ENCODE measurements around the gene ZNF200.

The ZNF200 gene, protein sequence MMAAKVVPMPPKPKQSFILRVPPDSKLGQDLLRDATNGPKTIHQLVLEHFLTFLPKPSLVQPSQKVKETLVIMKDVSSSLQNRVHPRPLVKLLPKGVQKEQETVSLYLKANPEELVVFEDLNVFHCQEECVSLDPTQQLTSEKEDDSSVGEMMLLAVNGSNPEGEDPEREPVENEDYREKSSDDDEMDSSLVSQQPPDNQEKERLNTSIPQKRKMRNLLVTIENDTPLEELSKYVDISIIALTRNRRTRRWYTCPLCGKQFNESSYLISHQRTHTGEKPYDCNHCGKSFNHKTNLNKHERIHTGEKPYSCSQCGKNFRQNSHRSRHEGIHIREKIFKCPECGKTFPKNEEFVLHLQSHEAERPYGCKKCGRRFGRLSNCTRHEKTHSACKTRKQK

GRCh38 chr16:3234857-3235561 is at the start of gene ZNF200:
Gene ZNF200 (minus strand): TSS chr16:3235158. CDS start chr16:3233755, 1,403 bp downstream.
- H3K4me1 ChIP-seq (ENCODE audit: low read length), result no peaks in the 10 kb centered on the region
- H3K36me3 ChIP-seq (replicated peaks; ENCODE audit: insufficient read depth, low read length), result peaks cover 21% of the 10 kb centered on the region; the same call in 1 of the 2 replicates
- H3K27me3 ChIP-seq (replicated peaks; ENCODE audit: insufficient read depth, low read length), result peaks cover 7% of the 10 kb centered on the region
- peak within 1 kb of the TSS; percentile 94 for H3K9ac ChIP-seq (ENCODE audit: low read length)
- peak; percentile 96 for DNase-seq
- no peaks in the 10 kb centered on the region for H3K9me3 ChIP-seq (replicated peaks; ENCODE audit: insufficient read depth, low read length)
- H3K4me3 ChIP-seq (ENCODE audit: low read length), result peak within 1 kb of the TSS; percentile 99
- peaks cover 14% of the 10 kb centered on the region for H3K79me2 ChIP-seq (ENCODE audit: low read length)
- peak within 1 kb of the TSS; percentile 95 for H2AFZ ChIP-seq (ENCODE audit: low read length)
- peaks cover 6% of the 10 kb centered on the region for H3F3A ChIP-seq (ENCODE audit: insufficient read depth, low read length)
- H3K9me2 ChIP-seq (replicated peaks; ENCODE audit: insufficient read depth, low read length), result no peaks in the 10 kb centered on the region
- H3K4me2 ChIP-seq (ENCODE audit: low read depth, low read length), result peak within 1 kb of the TSS; percentile 98
- H4K20me1 ChIP-seq (ENCODE audit: insufficient read depth, low read length), result no peaks in the 10 kb centered on the region
- H3K27ac ChIP-seq (ENCODE audit: low read length), result peak within 1 kb of the TSS; percentile 85
- TF ChIP-seq, protein P1, sequence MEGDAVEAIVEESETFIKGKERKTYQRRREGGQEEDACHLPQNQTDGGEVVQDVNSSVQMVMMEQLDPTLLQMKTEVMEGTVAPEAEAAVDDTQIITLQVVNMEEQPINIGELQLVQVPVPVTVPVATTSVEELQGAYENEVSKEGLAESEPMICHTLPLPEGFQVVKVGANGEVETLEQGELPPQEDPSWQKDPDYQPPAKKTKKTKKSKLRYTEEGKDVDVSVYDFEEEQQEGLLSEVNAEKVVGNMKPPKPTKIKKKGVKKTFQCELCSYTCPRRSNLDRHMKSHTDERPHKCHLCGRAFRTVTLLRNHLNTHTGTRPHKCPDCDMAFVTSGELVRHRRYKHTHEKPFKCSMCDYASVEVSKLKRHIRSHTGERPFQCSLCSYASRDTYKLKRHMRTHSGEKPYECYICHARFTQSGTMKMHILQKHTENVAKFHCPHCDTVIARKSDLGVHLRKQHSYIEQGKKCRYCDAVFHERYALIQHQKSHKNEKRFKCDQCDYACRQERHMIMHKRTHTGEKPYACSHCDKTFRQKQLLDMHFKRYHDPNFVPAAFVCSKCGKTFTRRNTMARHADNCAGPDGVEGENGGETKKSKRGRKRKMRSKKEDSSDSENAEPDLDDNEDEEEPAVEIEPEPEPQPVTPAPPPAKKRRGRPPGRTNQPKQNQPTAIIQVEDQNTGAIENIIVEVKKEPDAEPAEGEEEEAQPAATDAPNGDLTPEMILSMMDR (IDR thresholded peaks at IDR 0.05; ENCODE audit: low read length), result no peak
- no peak for TF ChIP-seq EZH2phosphoT487 (IDR thresholded peaks at IDR 0.05; ENCODE audit: low read length)
- TF ChIP-seq EZH2 (optimal IDR thresholded peaks at IDR 0.05; ENCODE audit: low read depth, low read length), result no peak

DNA sequence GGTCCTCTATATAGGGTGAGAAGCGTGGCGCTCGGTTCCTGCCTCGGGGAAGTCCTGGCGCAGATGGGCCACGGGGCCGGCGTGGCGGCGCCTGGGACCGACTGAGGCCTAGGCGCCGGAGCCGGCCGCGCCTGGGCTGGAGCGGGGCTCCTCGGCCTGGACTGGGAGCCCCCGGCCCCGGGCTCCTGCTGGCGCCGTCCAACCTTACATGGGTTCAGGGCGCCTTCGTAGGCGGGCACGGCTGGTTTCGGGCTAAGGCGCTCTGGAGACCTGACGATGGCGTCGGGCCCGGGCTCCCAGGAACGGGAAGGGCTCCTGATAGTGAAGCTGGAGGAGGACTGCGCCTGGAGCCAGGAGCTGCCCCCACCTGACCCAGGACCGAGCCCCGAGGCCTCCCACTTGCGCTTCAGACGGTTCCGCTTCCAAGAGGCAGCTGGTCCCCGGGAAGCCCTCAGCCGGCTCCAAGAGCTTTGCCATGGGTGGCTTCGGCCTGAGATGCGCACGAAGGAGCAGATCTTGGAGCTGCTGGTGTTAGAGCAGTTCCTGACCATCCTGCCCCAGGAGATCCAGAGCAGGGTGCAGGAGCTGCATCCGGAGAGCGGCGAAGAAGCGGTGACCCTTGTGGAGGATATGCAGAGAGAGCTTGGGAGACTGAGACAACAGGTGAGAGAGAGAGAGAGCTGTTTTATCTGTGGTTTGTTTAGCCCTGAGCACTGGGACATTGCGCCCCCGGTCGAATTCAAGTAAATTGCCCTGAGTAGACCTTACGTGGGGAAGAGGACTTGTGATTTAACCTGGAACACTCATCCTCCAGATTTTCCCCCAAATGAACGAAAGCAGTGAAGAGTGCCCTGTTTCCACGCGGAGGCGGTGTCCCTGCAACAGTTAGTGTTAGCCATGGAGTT is 48.8 kb upstream of the ZNF200 start:
- peak overlapping the region; percentile 83 for H2AFZ ChIP-seq (ENCODE audit: low read length)
- peaks cover 29% of the 10 kb centered on the region for H3K79me2 ChIP-seq (ENCODE audit: low read length)
- TF ChIP-seq EZH2phosphoT487 (IDR thresholded peaks at IDR 0.05; ENCODE audit: low read length), result no peak

GRCh38 chr16:3282730-3283542 is 48.0 kb upstream of the ZNF200 start, which contains the start of gene ZNF263:
Gene ZNF263 (plus strand): TSS chr16:3283491. CDS start chr16:3283819, 328 bp downstream.
- peaks cover 8% of the 10 kb centered on the region; the same call in 1 of the 2 replicates for H3K27me3 ChIP-seq (replicated peaks; ENCODE audit: insufficient read depth, low read length)
- peak within 1 kb of the TSS; percentile 80 for H3K9ac ChIP-seq (ENCODE audit: low read length)
- peaks cover 29% of the 10 kb centered on the region for H3K79me2 ChIP-seq (ENCODE audit: low read length)
- no peaks in the 10 kb centered on the region for H3F3A ChIP-seq (ENCODE audit: insufficient read depth, low read length)
- no peaks in the 10 kb centered on the region for H3K9me2 ChIP-seq (replicated peaks; ENCODE audit: insufficient read depth, low read length)
- peak within 1 kb of the TSS; percentile 83 for H2AFZ ChIP-seq (ENCODE audit: low read length)
- peak within 1 kb of the TSS; percentile 92 for H3K4me2 ChIP-seq (ENCODE audit: low read depth, low read length)
- peak within 1 kb of the TSS; percentile 90 for H3K27ac ChIP-seq (ENCODE audit: low read length)
- no peaks in the 10 kb centered on the region for H3K9me3 ChIP-seq (replicated peaks; ENCODE audit: insufficient read depth, low read length)
- no peaks in the 10 kb centered on the region for H4K20me1 ChIP-seq (ENCODE audit: insufficient read depth, low read length)
- peak within 1 kb of the TSS; percentile 74 for H3K4me3 ChIP-seq (ENCODE audit: low read length)
- no peaks in the 10 kb centered on the region for H3K4me1 ChIP-seq (ENCODE audit: low read length)
- H3K36me3 ChIP-seq (replicated peaks; ENCODE audit: insufficient read depth, low read length), result peaks cover 10% of the 10 kb centered on the region
- TF ChIP-seq EZH2 (optimal IDR thresholded peaks at IDR 0.05; ENCODE audit: low read depth, low read length), result no peak
- no peak for TF ChIP-seq EZH2phosphoT487 (IDR thresholded peaks at IDR 0.05; ENCODE audit: low read length)
- TF ChIP-seq, protein P1 (IDR thresholded peaks at IDR 0.05; ENCODE audit: low read length), result no peak
- DNase-seq, result peak; percentile 94

More for the DNA sequence above, 48.8 kb upstream of the ZNF200 start:
- H3K36me3 ChIP-seq (replicated peaks; ENCODE audit: insufficient read depth, low read length), result peaks cover 11% of the 10 kb centered on the region
- H3K9me3 ChIP-seq (replicated peaks; ENCODE audit: insufficient read depth, low read length), result no peaks in the 10 kb centered on the region
- H3K4me1 ChIP-seq (ENCODE audit: low read length), result no peaks in the 10 kb centered on the region
- H3K9ac ChIP-seq (ENCODE audit: low read length), result peak overlapping the region; percentile 80
- peak overlapping the region; percentile 74 for H3K4me3 ChIP-seq (ENCODE audit: low read length)
- H3K27ac ChIP-seq (ENCODE audit: low read length), result peak overlapping the region; percentile 90; the same call in 1 of the 2 replicates
- H3K9me2 ChIP-seq (replicated peaks; ENCODE audit: insufficient read depth, low read length), result no peaks in the 10 kb centered on the region
- H3F3A ChIP-seq (ENCODE audit: insufficient read depth, low read length), result no peaks in the 10 kb centered on the region
- H3K27me3 ChIP-seq (replicated peaks; ENCODE audit: insufficient read depth, low read length), result 0 out of 2 replicates have a peak, but pooled peaks cover 4% of the 10 kb centered on the region
- H4K20me1 ChIP-seq (ENCODE audit: insufficient read depth, low read length), result no peaks in the 10 kb centered on the region
- DNase-seq, result no peak
- H3K4me2 ChIP-seq (ENCODE audit: low read depth, low read length), result peak overlapping the region; percentile 92
